ENCODE measurements around the gene CRYGD.
"Not testable (repeated sequence)": the region's sequence is repeated elsewhere in the genome, so short reads cannot be mapped to it uniquely, and the experiment has no call there.

The CRYGD gene

DNA sequence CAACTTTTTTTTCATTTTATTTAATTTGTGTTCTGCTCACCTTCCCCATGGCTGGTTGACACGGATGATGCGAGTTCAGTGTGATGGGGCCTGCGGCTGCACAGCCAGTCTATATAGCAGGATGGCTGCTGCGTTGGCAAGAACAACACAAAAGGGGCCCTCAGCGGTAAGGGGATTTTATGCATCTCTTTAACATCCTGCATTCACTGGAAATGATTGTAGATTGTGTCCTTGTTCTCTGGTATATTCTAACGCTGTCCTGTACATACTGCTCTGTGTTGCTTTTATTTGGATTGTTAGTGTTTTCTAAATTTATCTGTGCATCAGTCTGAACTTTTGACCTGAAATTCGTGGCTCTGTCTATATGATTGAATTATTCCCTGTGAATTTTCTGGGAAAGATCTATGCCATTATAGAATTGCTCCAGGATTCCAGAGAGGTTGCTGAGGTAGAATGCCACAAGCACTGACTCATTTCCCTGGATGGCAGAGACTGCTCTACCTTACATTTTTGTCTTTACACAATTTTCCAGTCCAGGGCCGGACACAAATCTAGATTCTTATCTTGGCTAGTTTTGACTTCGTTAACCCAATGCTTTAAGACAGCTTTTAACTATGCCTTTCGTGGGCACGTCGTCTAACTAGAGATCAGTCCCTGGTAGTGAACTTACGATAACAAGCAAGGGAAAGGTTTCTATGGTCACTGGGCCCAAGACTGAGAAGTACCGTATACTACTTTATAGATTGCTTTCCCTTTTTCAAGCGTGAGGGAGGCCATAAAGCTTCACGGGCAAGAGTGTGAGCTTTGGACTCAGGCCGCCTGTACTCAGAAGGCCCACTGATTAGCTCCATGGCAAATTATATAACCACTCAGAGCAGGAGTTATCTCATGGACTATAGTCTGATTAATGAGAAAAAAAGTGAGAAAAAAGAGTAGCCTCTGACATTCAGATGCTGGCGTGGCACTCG lies 5.7 kb upstream of the CRYGD start, which contains the start of gene CRYGC:
Gene CRYGC (minus strand): TSS at position 85 of the 968 bp plus-strand sequence. CDS start 36 bp downstream, at position 49.
- no peak for DNase-seq

DNA sequence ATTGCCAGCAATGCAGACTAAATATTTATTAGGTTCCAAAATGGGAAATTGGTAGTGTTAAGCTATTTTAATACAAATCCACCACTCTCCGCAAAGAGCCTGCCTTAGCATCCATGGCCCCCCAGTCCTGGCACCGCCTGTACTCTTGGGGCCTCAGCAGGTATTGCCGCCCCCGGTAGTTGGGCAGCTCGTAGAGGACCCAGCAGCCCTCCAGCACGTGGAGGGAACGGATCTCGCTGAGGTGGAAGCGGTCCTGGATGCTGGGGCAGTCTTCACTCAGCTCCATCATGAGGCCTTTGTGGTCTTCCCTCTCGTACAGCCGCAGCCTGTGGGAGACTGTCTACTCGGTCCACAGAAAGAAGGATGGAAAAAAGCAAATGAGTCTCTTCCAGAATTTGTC lies 3.8 kb upstream of the CRYGD start:
- no peak for DNase-seq

DNA sequence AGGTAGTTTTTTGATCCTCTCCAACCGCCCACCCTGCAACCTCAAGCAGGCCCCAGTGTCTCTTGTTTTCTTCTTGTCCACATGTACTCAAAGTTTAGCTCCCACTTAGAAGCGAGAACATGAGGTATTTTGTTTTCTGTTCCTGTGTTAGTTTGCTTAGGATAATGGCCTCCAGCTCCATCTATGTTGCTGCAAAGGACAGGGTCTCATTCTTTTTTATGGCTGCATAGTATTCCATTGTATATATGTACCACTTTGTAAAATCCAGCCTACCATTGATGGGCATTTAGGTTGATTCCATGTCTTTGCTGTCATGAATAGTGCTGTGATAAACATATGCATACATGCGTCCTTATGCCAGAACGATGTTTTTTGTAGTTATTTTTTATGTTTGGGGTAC lies 2.8 kb upstream of the CRYGD start:
- no peak for DNase-seq

DNA sequence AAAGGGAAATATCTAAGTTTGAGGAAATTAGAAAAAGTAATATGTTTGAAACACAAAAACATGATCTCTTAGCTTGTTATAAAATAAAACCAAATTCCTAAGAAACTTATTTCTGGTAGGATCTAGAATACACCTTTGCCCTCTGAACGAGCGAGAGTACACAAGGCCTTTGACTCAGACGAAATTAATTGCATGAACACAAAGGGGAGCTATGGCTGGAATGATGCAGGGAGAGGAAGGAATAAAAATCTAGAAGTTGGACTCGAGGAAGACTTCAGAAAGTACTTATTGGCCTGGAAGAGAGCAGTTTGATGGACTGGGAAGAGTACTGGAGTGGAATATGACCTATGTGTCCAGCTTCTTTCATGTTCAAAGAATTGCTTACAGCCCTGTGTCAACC lies 927 bp upstream of the CRYGD start:
- DNase-seq = no peak

DNA sequence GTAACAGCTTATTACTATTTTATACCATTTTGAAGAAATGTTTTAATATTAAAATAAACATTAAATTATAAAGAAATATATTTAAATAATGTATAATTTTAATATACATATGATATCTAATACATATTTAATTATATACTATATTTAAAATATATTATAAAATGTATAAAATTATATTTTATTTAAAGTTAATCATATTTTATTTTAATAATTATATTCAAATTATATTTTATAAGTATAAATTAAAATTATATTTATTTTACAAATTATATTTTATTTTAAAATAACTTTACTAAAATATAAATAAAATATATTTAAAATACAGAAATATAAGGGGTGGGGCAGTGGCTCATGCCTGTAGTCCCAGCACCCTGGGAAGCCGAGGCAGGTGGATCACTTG lies 2.1 kb downstream of the CRYGD start:
- DNase-seq = no peak

DNA sequence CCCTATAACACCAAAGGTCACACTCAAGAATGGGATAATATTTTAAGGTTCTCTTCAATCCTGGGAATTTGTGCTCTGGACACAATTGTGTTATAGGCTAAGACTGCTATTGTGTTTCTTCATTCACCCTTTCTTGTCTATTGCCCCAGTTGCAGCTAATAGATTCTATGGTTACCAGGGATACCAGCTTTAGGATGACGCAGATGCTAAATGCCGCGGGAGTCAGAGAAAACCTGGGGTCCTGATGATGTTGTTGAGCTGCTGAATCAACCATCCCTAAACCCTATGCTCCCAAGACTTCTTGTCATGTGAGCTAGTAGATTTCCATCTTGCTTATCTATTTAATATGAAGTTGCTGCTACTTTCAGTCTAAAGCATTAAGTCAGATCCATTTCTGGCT lies 5.4 kb downstream of the CRYGD start:
- DNase-seq = no peak

DNA sequence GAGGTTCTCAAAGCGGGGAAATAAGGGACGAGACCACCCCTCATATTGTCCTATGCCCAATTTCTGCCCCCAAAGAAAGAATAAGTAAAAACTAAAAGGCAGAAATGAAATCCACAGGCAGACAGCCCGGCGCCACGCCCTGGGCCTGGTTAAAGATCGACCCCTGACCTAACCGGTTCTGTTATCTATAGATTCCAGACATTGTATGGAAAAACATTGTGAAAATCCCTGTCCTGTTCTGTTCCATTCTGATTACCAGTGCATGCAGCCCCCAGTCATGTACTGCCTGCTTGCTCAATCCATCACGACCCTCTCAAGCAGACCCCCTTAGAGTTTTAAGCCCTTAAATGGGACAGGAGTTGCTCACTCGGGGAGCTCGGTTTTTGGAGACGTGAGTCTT lies 6.9 kb downstream of the CRYGD start:
- not testable (repeated sequence) for DNase-seq

DNA sequence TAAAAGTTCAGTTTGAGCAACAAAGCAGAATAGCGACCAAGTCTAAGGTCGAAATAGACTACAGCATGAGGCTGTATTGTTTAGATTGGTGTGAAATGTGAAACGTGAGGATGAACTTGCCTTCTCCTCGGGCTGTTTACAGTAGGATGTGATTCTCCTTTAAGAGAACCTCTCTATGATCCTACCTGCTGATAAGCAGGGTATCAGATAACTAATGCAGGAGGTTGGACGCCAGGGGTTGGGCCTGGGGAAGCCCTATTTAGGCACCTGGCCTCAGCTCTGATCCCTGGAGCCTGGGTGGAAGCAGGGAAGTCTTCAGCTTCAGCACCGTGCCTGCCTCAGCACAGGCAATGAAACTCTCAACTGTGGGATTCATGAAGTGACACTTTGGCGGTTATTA lies 11.4 kb downstream of the CRYGD start:
- DNase-seq = no peak

DNA sequence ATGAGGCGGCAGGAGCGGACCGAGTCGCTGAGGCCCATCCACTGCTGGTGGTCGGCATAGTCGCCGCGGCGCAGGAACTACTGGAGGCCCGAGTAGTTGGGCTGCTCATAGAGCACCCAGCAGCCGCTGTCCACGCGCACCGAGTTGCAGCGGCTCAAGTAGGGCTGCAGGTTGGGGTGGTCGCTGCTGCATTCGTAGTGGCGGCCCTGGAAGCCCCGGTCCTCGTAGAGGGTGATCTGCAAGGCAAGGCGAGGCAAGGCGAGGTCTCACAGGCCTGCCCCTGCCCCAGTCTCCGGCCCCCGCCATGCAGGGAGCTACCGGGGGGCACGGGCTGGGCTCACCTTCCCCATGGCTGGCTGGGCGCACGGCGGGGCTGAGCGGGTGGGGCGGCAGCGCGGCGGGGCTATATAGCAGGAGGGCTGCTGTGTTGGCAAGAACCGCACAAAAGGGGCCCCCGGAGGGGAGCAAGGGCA lies 12.0 kb downstream of the CRYGD start:
- DNase-seq = not testable (repeated sequence)

DNA sequence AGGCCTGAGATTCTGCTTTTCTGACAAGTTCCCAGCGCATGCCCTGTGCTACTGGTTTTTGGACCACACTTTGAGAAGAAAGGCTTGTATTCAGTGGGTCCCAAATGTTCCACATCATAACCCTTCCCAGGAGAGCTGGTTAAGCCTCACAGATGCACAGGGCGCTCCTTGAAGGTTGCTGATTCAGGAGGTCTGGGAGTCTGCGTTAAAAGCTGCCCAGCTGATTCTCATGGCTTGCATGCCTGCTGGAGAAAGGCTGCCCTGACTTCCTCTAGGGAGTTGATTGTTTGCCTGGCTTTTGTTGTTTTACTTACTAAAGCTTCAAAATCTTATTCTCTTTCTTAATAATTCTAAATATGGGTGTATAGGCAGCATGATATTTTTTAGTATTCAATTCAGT lies 20.7 kb downstream of the CRYGD start:
- DNase-seq = no peak

DNA sequence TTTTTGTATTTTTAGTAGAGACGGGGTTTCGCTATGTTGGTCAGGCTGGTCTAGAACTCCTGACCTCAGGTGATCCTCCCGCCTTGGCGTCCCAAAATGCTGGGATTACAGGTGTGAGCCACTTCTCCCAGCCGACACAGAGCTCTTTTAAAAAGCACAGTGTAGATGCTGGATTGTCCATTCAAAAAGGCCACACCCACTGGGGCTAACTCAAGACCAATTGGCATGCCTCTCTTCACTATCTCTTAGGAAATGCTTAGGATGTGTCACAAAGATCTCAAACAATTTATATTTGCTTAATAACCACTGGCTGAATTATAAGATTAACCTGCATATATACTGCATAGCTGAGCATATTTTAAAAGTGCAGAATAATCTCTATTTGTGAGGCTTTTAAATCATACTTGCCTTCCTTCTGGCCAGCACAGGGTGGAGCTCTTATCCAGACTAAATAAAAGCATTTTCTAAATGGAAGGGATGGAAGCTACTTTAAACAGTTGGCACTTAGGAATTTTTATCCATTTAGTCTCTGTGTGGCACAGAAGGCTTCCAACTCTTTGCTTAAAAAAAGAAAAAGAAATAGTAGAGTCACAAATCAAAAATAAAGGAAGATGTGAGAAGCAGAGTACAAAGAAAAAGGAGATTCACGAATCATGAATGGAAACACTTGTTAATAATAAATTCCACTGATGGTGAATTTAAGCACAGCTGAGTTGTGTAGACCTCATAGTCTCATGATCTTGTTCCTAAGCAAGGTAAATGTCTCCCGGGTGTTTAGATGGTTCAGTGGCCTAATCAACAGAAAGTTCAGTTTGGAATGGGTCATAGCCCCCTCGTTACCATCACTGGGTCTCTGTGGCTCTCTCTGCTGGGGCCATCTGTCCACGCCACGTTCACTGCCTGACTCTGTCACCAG lies 22.4 kb downstream of the CRYGD start:
- DNase-seq = no peak

DNA sequence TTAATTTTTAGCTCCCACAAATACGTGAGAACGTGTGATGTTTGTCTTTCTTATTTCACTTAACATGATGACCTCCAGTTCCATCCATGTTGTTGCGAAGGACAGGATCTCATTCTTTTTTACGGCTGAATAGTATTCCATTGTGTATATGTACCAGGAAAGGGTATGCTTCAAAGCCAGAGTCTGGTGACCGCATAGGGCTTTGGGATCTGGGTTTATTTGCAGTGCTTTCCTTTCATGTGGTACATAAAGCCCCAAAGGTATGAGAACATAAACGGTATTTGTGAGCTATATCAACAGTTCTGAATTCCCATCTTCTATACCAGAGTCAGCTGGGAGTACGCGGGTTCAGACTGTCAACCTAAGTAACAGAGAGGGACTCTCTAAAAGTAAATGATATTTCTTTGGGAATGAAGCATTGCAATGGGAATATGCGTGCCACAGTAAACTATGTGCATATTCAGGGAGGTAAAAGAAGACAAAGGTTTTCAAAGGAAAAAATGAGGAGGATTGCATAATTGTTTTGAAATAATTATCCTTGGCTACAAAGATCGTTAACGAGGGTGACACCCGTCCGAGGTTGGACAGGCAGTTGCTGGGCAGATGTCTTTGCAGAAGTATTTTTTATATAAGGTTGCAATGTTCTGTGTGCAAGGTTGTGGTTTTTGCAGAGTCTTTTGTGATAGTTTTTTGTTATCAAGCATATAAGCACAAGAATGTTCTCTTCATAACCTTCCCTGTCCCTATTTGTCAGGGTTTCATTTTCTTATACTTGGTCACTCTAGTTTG lies 24.4 kb downstream of the CRYGD start:
- no peak for DNase-seq

DNA sequence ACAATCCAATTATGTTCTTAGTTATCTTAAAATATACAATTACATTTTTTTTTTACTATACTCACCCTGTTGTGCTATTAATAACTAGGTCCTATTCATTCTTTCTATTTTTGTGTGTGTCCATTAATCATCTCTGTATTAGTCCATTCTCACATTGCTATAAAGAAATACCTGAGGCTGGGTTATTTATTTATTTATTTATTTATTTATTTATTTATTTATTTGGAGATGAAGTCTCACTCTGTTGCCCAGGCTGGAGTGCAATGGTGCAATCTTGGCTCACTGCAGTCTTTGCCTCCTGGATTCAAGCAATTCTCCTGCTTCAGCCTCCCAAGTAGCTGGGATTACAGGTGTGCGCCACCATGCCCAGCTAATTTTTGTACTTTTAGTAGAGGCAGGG lies 25.6 kb downstream of the CRYGD start:
- not testable (repeated sequence) for DNase-seq

DNA sequence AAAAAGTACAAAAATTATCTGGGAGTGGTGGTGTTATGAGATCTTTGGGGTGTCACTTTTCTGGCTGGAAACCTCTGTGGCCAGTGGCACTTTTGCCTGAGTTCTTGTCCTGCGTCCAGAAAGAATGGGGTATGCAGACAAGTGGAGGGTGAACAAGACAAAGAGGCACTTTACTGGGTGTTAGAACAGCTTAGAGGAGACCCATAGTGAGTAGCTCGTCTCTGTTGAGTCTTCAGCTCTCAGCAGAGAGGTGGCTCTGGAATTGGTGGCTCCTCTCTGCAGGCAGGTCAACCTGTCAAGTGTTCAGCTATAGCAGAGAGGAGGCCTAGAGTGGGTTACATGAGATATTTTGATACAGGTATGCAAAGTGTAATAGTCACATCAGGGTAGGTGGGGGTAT lies 26.1 kb downstream of the CRYGD start:
- no peak for DNase-seq

DNA sequence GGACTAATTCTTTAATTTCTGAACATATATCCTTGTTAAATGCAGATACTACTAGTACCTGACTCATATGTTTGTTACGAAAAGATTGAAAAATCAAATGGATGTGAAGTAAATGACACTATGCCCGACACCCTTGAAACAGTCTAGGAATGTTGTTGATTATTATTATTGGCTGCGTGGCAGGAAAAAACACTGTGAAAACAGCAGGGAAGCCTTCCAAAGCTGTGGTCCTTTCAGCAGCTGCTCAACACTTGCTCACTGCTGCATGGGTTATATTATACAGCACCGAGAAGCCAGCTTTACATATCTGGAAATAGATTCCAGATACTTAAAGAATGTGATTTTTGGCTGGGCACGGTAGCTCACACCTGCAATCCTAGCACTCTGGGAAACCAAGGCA lies 26.5 kb downstream of the CRYGD start:
- DNase-seq = no peak

DNA sequence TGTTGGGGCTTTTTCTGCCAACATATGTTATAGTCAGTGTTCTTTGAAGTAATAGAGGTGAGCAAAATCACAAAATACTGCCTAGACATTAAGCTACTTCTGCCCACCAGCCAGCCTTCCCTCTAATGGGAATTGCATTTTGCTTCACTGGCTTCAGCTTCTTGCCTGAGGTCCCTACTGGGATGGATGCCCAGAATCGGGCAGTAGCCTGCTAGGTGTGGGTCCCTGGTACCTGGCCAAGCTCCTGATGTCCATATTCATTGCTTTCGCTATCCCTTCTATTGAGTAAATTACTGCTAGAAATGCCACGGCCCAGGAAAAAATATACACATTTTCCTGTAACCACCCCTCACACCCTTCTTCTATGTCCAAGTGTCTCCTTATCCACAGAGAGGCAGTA lies 27.0 kb downstream of the CRYGD start:
- no peak for DNase-seq

DNA sequence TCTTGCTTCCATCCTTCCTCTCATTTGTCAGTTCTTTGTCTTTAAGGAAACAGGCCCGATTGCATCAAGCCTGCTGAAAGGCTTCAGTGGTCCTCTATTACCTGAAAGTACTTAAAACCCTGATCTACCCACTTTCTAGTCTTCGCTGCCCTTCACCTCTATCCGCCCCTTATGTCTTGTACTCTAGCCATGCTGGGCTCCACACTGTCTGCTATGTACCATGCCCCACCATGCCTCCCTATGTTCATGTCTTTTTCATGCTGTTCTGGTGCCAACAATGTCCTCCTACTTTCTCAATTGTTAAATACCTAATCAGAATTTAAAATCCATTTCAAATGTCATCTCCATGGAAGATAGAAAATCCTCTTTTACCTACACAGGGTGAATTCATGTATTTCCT lies 28.2 kb downstream of the CRYGD start:
- DNase-seq = no peak

DNA sequence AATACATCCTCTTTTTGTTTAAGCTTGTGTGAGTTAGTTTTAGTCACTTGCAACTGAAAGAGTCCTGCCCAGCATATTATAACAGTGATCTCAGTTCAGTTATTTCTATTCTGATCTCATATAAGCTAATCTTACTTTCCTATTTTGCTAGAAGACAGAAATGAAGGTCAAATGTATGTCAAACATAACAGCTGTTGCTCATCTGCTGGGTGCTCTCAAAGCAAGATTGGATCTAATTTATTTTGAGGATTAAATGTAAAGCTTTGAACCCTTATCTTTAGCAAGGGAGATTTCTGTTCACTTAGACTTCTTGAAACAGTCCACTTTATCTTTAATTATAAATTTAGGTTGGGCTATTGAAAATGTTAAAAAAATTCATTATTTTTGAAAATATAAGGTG lies 31.2 kb downstream of the CRYGD start:
- DNase-seq = no peak

DNA sequence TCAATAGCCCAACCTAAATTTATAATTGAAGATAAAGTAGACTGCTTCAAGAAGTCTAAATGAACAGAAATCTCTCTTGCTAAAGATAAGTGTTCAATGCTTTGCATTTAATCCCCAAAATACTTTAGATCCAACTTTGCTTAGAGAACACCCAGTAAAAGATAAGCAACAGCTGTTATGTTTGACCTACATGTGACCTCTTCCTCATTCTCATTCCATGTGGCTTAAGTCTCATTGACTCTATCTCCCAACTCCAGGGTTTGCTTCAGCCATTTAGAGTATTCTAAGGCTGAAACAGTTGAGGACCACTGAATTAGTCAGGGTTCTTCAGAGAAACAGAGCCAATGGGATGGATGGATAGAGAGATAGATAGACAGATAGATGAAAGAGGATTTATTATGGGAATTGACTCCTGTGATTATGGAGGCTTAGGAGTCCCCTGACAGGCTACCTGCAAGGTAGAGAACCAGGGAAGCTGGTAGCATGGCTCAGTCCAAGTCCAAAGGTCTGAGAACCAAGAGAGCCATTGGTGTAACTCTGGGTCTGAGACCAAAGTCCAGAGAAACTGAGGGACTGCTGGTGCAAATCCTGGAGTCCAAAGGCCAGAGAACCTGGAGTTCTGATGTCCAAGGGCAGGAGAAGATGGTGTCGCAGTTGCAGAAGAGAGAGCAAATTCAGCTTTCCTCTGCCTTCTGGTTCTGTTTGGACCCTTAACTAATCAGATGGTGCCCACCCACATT lies 32.1 kb downstream of the CRYGD start:
- no peak for DNase-seq

DNA sequence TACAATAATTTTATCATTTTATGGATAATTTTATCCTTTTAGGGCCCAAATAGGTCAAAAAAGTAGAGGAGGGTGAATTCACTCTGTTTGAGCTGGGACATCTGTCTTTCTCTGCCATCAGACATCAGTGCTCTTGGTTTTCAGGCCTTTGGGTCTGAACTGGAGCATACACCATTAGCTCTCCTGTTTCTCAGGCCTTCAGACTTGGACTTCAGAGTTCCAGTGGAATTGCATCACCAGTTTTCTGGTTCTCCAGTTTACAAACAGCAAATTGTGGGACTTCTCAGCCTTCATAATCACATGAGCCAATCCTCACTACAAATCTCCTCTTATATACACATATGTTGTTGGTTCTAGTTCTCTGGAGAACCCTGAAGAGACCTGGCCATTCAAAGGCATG lies 33.9 kb downstream of the CRYGD start:
- DNase-seq = no peak

DNA sequence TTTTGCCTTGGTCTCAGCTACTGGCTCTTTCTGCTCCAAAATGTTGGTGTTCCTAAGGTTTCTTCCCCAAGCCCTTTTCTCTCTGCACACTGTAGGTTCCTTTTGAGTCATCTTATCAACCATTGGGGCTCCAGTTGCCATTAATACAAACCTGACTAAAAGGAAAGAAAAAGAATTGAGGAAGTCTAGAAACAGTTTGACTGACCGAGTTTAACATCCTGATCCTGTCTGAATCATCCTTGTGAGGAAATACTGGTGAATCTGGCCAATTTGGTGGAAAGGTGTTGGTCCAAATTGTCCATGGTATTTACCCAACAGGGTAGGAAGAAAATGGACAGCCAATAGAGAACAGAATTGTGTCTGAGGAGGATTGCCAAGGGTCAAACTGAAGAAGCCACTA lies 38.3 kb downstream of the CRYGD start:
- DNase-seq = no peak

DNA sequence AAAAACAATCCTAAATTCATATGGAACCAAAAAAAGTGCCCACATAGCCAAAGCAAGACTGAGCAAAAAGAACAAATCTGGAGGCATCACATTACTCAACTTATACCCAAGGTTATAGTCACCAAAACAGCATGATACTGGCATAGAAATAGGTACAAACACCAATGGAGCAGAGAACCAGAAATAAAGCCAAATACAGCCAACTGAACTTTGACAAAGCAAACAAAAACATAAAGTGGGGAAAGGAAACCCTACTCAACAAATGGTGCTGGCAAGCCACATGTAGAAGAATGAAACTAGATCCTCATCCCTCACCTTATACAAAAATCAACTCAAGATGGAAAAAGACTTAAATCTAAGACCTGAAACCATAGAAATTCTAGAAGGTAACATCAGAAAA lies 40.5 kb downstream of the CRYGD start:
- DNase-seq = no peak
